GM21576 (cell line): ENCODE measurements around the gene HDGFL1.

Experiments used
- ATAC-seq: cut with Tn5 transposase; IDR thresholded peaks from one replicate; pipeline ENCODE4 v1.9.1; 2021; ENCODE audit warnings: mild to moderate bottlenecking, moderate library complexity; ENCODE audit not compliant: unreplicated experiment

Gene HDGFL1

DNA sequence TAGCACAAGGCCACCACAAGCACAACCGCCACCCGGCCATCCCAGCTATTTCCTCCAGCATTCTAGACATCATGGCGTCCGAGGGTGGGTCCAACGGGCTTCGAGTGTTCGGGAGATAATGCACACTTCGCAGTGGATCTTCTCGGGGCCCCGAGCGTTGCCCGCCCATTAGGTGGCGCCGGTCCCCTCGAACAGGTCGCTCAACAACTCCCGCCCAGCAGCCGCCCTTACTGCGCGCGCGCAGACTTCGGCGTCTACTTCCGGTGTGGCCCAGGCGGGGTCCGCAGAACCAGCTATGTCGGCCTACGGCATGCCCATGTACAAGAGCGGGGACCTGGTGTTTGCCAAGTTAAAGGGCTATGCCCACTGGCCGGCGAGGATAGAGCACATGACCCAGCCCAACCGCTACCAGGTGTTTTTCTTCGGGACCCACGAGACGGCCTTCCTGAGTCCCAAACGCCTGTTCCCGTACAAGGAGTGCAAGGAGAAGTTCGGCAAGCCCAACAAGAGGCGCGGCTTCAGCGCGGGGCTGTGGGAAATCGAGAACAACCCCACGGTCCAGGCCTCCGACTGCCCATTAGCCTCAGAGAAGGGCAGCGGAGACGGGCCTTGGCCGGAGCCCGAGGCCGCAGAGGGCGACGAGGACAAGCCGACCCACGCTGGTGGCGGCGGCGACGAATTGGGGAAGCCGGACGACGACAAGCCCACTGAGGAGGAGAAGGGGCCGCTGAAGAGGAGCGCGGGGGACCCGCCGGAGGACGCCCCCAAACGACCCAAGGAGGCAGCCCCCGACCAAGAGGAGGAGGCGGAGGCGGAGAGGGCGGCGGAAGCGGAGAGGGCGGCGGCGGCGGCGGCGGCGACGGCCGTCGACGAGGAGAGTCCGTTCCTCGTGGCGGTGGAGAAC lies at the start of gene HDGFL1:
HDGFL1 (plus strand) TSS at position 286 of the 904 bp plus-strand sequence; CDS start at position 296, 10 bp downstream.
- ATAC-seq, result no peak

DNA sequence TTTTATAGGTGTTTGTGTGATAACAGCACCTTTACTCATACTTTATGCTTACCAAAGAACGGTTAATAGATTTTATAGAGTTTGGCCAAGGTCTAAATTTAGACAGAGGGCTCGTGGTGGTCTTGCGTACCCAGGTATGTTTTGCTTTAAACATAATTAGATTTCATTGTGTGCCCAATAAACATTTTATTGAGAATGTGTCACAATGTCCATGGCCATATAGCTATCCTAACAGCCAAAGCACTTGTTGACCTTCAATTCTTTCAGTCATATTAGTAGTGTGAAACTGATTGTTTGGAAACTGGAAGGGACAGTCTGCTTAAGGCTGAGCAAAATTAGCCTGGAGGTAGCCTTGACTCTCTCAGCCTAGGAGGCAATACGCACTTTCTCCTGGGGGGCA lies 48.3 kb upstream of the HDGFL1 start:
- ATAC-seq, result no peak

DNA sequence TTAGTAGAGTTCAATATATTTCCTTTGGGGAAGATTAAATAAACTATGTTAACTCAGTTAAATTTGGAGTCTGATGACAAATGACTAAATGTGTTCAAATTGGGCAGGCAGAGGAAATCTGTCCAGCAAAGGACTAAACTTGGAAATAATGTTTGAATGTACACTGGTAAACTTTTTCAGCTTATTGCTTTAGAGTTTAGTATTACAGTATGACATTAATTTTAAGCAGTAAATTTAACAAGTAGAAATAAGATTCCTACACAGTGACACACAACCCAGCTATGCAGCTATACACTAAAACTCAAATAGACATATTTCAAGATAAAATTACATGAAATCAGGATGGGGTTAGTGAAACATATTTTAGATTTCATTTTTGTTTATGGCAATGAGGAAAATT lies 42.6 kb upstream of the HDGFL1 start:
- ATAC-seq, result no peak

DNA sequence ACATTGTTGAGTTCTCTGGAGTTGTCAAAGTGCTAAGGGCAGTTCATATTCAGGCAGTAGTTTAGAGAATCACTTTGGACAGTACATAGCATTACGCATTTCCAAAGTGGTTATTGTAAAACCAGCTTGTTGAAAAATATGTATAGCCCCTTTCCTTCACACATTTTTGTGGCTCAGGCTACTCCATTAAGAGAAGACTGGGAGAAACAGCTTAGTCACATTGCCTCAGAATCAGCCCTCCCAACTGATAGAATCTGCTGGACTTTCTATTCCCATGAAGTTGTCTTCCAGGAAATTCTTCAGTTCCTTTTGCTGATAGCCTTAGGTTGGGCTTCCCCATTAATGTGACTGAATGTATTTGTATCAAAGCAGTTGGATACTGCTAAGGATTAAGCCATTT lies 39.5 kb upstream of the HDGFL1 start:
- ATAC-seq, result no peak

DNA sequence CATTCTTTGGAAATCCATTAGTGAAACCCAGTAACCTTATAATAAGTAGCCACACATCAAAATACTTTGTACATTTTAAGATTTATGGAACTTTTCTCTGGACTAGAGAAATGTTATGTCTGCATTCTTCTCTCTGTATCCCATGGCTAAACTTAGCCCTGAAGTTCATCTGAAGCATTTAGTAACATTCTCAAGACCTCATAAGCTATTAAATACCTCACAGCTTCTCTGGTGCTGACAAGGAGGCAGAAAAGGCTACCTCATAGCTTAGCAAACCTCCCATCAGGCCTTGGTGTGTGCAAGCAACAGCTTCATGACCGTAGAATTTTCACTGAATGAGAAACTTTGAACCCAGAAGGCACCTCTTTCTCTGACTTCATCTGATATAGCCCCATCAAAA lies 38.9 kb upstream of the HDGFL1 start:
- no peak for ATAC-seq

DNA sequence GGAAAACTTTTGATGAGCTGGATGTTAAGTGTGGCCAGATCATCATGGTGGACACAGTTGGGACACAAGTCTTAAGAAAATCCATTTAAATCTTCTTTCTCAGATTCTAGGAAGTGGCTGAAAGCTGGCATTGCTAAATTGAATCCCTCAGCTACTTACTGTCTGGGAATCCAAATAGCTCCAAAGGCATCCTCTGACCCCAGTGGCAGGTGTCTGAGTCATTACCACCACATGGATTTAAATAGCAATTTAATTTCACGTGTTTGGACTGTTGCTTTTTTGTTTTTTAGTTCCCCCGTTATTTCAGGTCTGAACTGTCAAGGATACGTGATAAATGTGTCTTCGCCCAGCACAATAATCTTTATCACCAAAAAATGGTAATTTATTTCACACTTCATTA lies 33.2 kb upstream of the HDGFL1 start:
- no peak for ATAC-seq

DNA sequence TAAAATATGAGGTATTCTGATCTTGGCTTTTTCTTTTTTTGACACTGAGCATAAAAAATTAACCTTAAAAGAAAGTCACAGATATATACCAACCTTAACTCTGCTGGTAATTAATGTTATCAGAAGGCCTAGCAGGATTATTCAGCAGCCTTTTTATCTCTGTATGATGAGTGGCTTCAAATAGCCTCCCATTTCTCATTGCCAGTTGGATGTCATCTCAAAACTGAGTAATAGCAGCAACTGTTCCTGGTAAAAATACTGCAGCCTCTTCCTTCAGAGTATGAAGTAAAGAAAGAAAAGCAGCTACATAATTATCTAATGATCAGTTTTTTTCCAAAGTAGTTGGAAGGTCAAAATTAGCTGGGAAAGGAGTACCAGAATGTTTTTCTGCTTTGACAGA lies 24.9 kb upstream of the HDGFL1 start:
- ATAC-seq, result no peak

DNA sequence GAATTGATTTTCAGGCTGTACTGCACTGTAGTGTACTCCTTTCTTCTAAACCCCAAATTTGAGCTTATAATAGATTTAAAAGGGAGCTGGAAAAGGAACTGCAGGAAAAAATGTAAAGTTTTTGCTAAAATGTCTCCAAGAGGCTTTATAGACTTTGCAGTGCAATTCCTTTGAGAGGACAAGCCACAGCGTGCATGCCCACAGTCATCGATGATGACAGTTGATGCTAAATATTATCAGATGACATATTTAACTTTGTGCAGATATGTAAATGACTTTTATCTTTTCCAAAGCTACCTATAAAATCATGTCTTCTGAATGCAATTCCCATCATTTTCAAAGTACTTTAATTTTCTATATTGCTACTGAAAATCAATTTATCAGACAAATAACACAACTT lies 24.3 kb upstream of the HDGFL1 start:
- ATAC-seq, result no peak

DNA sequence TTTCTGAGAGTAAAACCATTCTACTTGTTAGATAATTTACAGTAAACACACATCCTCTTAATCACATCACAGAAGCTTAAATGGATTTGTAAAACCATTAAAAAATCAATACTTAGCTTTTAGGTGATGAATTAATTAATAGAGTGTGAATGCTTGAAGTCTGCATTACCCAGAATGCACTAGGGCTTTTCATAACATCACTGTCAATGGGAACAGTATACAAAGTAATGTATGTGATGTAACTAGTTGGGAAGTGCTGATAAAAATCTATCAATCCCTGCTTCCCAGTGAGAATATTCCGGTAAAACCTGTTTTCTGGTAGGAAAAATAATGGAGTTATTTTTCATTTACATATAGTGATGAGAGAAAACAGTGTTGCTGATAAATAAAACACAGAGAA lies 23.1 kb upstream of the HDGFL1 start:
- ATAC-seq, result no peak

DNA sequence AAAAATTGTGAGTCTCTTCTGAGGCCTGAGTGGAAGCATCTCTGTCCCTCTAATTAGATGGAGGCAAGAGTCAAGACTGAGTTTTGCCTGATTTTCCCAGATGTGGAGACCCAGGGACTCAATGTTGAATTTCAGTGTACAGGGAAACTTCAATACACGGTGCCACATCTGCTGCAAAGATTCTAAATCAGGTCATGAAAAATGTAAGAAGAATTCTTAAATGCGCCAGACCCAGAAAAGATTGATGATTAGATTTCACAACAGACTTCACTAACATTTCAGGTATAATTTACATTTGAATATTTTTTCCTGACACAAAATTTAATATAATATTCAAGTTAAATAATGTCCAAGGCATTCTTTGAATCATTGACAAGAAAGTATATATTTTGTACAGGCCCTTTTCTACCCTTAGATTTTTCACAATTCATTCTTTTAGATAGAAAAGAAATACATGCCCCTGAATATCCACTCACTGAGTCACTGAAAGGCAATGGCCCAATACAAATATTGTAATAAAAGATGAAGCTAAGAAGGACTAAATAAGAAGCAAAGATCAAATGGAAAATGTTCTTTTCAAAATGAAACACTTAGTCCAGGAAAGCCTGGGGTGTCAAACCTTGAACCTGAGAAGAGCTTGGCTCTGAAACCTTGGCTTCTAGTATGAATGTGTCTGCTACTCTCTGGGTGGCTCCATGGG lies 18.2 kb upstream of the HDGFL1 start:
- ATAC-seq, result no peak

DNA sequence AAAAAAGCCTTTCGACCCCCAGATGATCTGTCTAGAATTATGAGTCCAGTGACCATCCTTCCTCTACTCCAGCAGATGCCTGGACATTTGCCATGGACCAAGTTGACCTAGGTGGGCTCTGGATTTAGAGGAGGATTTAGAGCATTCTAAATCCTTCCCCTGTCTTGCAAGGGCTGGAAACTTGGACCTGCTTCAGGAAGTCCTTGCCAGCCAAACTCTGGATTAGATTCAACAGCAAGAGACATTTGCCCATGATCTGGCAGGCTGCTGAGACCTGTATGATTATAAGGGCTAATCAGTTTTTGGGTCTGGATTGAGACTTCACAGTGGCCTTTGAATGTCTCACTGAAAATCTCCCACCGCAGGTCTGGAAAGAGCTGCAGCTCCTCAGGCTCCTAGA lies 13.1 kb upstream of the HDGFL1 start:
- ATAC-seq, result no peak

DNA sequence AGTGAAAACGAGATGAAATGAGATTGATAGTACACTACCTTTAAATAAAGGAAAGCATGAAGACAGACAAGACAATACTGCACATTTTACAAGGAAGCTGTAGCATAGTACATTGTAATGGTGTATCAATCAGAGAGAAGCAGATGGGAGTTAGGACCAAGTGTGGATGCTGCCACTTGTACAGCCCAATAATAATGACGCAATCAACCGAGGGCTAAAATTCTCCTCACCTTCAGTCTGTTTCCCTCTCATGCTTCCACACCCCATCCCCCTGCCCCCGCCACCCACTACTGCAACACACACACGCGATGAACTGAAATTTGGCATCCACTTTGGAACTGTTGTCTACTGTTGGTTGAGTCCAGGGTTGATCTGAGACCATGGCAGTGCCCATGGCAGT lies 12.4 kb upstream of the HDGFL1 start:
- ATAC-seq, result no peak

DNA sequence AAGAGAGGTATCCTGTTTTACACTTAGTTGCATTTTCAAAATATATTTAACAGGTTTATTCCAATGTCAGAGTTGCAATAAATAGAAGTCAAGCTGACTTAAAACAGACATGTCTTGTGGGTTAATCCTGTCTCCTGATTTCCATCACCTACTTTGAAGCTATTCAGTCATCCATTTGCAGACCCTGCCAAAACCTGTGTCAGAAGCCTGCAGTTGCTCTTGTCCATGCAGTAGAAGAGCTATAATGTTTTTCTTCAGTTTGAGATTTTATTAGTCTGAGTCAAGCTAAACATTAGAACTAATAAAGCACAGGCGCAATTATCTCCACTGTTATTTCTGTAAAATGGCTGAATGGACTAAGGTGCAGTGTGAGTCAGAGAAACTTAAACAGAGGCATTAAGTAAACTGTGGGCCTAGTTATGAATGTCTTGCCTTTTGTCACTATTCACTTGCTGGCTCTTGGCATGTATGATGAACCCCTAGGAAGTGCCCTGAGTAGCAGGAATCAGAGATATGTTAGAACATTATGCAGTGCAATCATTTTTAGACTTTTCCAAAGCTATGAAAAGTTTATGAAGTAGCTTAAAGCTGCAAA lies 11.0 kb upstream of the HDGFL1 start:
- ATAC-seq, result no peak

DNA sequence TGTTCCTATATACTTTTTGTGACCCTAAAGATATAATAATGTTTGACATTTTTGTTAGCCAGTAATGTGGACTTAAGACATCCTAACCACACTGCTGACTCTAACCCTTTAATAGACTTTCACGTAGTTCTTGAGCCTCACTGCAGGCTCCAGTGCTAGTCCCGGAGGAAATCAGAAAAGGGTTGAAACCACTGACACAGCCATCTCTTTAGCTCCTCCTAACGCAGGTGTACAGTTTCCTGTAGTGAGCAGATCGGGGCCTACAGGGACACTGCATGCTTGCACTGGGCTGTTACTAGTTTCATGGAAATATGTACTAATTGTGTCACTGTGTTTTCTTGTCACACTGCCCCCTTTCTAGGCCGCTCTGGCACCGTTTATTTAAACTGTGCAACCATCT lies 512 bp upstream of the HDGFL1 start:
- ATAC-seq, result no peak

DNA sequence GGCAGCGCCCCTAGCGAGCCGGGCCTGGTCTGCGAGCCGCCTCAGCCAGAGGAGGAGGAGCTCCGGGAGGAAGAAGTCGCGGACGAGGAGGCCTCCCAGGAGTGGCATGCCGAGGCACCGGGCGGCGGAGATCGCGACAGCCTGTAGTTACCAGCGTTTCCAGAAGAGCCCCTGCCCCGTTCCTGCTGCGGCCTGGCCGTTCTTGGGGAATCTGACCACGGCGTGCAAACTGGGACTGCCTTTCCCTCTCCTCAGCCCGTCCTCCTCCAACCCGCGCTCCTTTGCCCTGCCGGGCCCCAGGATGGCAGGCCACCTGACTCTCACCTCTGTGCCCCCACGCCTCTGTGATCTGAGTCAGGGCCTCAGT lies 802 bp downstream of the HDGFL1 start:
- no peak for ATAC-seq

DNA sequence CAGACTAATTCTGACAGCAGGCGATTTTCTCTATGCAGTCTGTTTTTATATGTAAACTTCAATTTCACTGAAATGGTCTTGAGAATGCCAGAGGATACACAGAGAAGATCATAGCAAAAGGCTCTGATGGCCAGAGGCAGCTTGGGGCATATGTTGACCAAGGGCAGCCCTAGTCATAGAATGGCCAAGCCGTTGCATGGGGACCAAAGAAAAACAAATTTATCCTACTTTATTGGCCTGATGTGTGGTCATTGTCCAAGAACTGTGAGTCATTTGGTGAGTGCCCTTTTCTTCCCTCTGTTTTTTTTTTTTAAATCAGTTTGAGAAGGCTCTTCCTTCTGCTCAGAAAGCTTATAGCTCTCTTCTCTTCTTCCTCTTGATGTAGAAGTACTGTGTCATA lies 5.8 kb downstream of the HDGFL1 start:
- ATAC-seq, result no peak

DNA sequence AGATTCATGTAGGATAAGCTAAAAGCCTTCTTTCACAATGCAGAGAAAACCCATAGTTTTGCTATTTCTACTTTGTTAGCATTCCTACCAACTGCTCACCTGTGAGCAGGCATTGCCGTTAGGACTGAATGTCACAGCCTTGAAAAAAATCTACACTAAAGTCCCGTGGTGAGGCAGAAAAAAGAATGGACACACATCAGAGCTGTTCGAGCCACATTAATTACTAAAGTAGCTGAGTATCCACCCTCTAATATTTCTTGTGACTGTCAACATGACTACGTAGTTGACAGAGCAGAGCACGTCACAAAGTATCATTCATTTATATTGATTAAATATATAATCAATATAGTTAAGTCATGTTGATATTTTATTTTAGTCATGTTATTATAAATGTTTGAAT lies 10.1 kb downstream of the HDGFL1 start:
- no peak for ATAC-seq

DNA sequence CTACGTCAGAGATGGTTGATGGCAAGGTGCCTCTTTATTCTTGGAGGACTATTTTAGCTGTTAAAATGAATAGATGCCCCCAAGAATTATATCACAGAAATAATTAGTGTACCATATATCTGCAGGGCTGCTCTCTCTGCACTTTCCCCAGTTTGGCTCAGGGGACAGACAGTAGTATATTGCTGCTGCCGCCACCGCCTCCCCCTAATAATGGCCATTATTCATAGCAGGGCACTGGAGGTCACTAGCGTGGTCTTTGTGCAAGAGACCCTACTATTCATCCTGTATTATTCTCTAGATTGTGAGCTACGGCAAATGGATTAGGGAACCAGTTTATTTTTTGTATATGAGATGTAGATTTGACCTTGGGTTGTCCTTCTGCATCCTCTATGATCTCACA lies 11.0 kb downstream of the HDGFL1 start:
- no peak for ATAC-seq

DNA sequence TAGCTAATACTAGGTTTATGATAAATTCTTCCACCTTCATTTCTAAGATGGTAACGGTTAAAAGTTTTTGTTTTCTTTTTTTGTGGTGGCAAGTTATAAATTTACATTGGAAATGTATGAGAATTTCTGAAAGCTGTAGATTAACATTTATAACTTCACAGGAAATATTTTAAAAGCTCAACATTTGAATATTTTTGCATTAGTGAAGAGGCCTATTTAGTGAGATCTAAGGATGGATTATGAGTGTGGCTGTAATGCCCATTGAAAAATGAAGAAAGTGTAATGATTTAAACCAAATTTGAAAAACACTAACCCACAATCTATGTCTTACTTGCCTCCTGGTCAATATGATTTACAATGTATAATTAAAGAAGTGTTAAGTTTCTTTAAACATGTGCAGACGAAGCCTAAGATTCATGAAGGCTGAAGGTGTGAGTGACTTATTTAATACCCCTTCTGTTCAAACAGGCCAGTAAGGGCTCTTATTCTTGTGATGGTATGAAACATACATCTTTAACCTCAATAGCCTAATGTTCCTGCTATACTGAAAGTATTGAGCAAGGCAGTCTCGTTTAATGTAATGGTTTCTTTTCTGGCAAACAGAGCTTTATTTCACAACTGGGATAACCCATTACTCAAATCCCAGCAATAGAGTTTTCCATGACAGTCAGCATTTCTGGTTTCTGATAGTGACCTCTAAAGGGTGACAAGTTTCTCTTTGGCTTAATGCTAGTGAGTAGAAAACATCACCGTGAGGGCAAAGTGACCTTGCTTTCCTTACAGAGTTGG lies 13.2 kb downstream of the HDGFL1 start:
- no peak for ATAC-seq

DNA sequence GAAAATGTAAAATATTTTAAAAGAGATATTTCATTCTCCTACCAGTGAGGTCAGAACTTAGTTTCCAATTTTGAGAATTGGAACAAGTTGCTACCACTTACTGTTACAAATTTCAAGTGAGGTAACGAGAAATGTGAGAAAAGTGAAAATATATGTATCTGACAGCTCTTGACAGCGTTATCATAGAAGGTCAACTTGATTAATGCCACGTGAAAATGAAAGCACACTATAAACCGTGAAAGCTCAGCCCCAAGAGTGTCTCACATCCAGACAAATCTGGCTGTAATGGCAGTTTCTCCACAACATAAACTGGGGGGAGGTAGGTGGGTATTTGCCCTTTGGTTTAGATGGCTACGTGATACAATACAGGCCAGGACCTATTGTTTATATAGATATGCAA lies 13.9 kb downstream of the HDGFL1 start:
- ATAC-seq, result no peak

DNA sequence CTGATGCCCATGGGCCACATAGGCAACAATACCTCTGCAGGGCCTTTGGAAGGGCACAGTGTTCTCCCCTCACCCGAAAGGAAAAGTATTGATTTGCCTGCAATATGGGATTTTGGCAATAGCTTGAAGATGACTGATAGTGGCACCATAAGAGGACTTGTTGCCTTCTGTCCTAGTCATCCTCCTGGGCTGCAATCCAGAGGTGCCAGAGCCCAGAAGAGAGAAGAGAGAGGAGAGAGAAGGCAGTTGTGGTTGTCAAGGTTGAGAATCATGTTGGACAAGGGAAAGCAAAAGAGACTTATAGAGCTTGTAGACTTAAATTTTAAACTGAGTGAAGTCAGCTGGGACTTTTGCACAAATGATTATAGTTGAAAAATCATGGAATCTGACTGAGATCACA lies 14.6 kb downstream of the HDGFL1 start:
- no peak for ATAC-seq
